OCI-LY1 (cell line): ENCODE data around the gene TJP3.

Source experiments
- CTCF ChIP-seq: fragments of 200-600 bp; sonication (generic), shearing (Covaris generic); IDR thresholded peaks from 2 replicates; pipeline ENCODE4 v1.5.1; 2017; ENCODE audit warnings: mild to moderate bottlenecking, antibody characterized with exemption, low read length, moderate library complexity, mixed read lengths
- EZH2 ChIP-seq: fragments of 200-600 bp; sonication (generic), shearing (Covaris generic); IDR thresholded peaks from 2 replicates; pipeline ENCODE4 v1.8.0; 2017; ENCODE audit warnings: borderline replicate concordance, mixed run types, mild to moderate bottlenecking, antibody characterized with exemption, low read length, moderate library complexity, mixed read lengths

DNA sequence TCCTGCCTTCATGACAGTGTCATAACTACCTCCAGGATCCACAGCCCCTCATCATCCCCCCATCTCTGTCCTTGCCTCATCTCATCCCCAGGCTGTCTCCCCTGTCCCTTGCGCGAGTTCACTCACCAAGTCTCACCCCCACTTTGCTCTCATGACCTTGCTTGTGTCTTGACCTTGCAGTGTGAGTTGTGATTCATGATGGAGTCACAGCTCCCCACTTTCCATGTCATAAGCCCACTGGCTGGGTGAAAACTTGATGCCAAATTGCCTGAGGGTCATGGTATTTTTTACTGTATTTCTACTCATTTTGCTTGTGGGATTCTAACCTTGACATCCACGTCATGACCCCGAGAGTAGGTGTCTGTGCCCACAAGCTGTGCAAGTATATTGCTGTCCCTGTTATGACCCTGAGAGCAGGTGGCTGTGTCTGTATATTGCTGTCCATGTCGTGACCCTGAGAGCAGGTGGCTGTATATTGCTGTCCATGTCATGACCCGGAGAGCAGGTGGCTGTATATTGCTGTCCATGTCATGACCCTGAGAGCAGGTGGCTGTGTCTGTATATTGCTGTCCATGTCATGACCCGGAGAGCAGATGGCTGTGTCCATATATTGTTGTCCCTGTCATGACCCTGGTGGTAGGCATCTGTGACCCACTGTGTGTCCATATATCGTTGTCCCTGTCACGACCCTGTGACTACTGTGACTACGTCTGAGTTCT, 29.5 kb downstream of the TJP3 start:
- TF ChIP-seq CTCF (no peak), EZH2 (no peak)
